ENCODE measurements around the gene PAIP2B.

Gene PAIP2B

DNA sequence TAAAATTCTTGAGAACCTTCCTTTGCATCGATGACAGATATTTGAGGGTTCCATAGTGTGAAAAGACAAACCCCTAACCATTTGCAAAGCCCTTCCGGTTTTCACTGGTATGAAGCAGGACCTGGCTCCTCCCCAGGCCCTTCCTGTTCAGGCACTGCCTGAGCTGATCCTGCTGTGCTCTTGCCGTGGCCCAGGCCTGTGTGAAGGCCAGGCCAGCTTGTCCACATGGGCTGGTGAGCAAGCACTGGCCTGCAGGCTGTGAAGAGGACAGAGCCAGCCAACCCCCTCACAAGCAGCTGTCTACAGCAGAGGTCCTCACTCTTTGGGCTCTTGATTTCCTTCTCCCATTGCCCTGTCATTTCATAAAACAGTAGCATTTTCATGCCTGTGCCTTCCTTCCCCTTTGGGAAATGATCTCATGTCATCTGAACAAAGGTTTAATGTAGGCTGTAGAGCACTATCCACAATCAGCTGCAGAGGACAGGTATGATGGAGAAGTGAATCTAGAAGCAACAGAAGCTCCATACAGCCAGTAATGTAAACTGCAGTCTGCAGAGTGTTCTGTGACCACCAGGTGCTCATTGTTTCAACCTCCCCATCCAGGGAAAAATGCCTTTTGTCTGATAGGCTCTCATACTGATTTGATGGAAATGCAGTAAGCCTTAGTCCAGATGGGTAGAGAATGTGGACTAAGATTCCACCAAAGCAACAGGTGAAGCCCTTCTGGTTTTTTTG is 76.7 kb downstream of the PAIP2B start:
- DNase-seq: no peak

- no peak for DNase-seq
Measured at GRCh38 chr2:71148506-71149063, 78.3 kb downstream of the PAIP2B start.

DNA sequence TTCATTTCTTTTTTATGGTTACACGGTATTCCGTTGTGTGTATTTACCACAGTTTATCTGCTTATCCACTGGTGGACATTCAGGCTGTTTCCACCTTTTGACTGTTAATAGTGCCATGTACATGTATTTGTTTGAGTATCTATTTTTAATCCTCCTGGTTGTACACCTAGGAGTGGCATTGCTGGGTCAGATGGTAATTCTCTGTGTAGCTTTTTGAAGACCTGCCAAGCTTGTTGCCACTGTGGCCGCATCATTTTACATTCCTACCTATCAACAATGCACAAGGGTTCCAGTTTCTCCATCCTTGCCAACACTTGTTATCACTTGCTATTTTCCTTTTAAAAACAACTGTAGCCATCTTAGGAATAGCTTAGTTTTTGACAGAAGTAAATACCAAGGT is 83.1 kb downstream of the PAIP2B start:
- DNase-seq: no peak

GRCh38 chr2:71136174-71136573 is 90.7 kb downstream of the PAIP2B start:
- DNase-seq: no peak

GRCh38 chr2:71133603-71134002 is 93.3 kb downstream of the PAIP2B start:
- DNase-seq: no peak
